Activated CD8-positive, alpha-beta memory T cell treated with anti-CD3 and anti-CD28 coated beads, Interleukin-2, amount 50 U/mL, for 1 hour (primary cell): ENCODE measurements around the gene RGS2.

Source experiments
- DNase-seq: peaks from one replicate; pipeline ENCODE4 v3.0.0-alpha.2; 2020; ENCODE audit errors: extremely low read depth

Gene RGS2, protein sequence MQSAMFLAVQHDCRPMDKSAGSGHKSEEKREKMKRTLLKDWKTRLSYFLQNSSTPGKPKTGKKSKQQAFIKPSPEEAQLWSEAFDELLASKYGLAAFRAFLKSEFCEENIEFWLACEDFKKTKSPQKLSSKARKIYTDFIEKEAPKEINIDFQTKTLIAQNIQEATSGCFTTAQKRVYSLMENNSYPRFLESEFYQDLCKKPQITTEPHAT

DNA sequence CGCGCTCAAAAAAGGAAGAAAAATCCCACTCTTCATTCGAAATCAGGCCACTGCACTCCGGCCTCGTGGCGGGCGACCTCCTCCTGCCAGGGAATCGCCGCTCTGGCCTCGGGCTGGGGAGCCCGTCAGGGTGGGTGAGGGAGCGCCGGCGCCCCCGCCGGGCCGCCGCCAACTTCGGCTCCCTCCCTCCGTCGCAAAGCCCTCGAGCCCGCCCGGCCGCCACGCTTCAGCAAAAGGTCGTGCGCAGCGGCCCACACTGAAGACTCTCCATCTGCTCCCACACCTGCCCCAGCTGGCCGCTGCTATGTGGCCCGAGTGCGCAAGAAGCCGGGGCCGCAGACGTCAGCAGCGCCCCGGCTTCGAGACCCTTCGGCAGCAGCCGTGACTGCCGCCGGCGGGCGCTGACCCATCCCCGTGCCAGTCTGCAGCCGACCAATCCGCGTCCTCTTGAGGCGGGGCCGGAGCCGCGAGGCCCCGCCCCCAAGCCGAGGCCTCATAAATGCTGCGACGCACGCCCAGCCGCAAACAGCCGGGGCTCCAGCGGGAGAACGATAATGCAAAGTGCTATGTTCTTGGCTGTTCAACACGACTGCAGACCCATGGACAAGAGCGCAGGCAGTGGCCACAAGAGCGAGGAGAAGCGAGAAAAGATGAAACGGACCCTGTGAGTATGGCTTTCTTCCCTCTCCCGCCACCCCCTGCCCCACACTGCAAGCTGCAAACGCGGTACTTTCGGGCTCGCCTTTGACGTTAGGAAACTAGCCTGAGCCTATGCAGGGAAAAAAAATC lies at the start of gene RGS2:
TSS of gene RGS2 (plus strand) at position 522 of the 789 bp plus-strand sequence. CDS start at position 555, 33 bp downstream.
- peak; percentile 72 for DNase-seq

DNA sequence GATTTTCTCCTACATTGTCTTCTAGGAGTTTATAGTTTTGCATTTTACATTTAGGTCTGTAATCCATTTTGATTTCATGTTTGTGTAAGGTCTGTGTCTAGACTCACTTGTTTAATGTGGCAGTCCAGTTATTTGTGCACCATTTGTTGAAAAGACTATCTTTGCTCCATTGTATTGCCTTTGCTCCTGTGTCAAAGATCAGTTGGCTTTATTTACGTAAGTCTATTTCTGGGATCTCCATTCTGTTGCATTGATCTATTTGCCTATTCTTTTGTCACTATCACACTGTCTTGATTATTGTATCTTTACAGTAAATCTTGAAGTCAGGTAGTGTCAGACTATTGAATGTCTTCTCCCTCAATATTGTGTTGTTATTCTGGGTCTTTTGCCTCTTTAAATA lies 49.7 kb upstream of the RGS2 start:
- DNase-seq: no peak

DNA sequence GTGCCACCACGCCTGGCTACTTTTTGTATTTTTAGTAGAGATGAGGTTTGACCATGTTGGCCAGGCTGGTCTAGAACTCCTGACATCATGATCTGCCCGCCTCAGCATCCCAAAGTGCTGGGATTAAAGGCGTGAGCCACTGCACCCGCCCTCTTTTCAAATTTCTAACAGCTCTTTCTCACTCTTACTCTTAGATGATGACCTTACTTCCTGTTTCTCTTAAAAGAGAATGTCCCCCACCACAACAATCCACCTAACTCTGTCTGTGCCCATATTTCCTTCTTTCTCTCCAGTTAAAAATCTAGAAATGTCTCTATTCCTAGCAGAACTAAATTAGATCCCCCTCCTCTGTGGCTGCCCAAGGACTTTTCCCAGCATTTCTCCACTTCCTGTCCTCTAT lies 46.6 kb upstream of the RGS2 start:
- DNase-seq: no peak

DNA sequence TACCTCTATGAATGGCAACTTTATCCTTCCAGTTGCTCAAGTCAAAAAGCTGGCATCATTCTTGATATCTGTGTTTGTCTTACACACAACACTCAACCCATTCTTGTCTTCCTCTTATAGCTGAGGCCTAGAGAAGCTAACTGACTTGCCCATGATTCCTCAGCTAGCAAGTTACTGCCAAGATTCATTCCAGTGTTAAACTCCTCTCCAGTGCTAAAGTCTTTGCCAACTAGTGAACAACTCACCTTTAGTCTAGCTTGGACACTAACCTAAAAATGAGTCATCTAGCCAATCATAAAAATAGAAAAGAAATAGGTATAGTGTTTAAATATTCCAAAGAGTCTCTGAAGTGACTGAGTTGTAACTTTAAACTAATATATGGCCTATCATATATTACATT lies 45.6 kb upstream of the RGS2 start:
- DNase-seq: no peak

DNA sequence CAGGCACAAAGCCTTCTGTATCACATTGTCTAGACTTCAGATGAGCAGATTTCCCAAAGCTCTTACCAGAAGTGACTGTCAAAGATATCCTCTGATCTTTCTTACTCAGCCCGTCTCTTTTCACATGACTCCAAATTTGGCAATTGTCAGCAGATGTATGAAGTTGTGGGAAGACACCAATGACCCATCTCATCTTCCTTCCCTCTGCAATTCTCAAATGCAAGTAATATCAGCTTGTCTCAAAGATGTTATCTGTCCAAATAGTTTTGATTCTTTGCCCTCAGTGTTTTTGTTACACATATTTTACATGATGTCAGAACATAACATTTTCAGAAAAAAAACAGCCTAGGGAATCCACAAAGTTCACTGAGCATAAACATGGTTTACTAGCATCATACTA lies 45.1 kb upstream of the RGS2 start:
- no peak for DNase-seq

DNA sequence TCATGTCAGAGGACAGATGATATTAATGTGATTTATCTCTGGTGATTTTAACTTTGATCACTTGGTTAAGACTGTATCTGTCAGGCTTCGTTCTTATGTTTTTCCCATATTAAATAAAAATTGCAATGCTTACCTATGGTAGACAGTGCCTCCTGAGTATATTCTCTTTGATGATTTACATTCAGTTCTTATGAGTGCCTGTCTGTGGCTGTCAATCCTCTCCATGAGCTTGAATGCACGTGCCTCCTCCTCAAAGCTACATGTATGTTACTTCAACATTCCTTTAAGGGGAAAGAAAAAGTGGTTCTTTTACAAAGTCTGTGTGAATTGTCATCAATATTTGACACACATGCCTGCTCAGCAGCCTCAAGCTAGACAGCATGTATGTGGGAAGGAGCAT lies 44.2 kb upstream of the RGS2 start:
- DNase-seq: no peak

DNA sequence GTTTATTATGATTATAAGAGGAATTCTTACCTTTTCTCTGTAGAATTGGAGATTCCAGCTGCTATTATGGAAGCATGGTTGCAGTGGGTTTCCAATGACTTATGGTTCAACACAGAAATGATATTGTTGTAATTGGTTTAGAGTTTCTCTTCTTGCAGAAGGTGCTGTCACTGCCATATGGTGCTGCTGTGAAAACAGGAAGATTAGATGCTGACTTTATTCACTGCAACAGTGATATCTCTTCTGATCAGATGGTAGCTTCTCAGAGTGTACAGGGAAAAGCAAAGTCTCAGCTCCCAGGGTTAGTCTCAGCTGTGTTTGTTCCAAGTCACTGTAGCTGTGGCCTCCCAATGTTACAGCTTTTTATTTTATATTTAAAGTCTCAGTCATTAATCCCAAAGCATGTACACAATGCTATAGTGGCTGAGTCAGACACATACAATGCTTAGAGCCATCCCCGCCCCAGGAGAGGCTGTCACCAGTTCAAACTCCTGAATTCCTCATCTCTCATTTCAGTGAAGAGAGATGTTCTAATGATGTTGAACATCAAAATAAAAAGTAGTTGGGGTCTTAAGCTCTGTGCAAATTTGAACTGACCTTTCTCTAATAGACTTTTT lies 42.7 kb upstream of the RGS2 start:
- DNase-seq: no peak

DNA sequence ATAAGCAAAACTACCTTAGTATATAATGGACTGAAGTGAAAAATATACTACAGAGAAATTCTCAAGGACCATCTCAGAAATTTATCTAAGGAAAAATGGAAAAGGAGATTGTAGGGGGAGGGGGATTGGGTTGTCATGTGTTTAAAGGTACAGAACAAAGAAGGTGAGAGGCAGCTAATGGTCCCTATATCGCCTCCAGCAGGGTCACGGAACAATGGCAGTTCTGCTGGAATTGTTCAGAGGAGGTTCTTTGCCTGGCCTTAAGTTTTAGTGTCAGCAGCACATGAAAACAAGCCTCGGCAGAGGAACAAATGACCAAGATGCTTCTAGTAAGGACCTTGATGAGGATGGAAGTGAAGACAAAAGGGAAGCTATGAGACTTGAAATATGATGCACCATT lies 42.0 kb upstream of the RGS2 start:
- no peak for DNase-seq

DNA sequence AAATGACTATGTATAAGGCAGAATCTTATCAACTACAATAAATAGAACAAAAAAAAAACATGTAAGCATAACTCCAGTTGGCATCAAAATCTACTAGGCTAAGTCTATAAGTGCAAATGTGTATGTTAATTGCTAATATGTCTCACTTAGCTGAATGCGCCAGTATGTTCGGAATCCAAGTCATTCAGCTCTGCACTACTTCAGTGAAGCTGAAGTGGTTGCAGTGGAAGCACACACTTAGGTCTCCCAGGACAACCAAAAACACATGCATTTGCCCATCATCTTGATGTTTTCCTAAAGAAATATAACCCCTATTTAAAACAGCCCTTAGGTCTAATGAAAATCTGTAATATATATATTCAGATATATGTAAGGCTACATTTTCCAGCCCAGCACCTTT lies 41.0 kb upstream of the RGS2 start:
- DNase-seq: no peak

DNA sequence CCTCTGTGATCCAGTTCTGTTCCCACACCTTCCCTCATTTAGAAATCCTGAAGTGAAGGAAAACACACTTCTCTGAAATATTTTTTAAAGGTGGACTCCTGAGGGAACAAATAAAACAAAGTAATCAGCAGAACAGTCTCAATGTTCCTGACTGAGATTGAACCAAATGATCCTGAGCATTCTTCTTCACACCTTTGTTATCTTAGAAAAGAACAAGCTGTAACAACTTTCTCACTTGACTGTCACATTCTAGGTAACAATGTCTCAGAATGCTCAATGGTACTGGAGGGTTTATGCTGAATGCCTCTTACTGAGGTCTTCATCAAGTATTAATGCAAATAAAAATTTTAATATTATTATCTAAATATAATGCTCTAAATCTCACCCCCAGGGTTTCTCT lies 40.4 kb upstream of the RGS2 start:
- DNase-seq: no peak

DNA sequence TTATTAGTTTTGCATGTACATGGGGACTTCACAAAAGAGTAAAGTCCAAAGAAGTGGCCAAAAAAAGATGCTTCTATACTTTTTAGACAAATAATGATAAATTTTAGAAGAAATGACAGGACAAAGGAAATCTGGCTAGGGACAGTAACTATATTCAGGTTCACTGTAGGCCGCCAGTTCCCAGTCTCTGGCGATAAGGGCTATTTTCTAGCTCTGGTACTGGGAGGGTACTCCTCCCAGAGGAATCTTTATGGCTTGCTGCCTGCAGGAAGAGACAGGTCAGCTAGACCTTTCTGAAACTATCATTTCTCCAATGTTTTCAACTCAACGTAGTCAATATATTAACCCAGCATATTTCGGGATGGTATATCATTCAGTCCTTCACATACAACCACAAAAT lies 37.5 kb upstream of the RGS2 start:
- DNase-seq: no peak

DNA sequence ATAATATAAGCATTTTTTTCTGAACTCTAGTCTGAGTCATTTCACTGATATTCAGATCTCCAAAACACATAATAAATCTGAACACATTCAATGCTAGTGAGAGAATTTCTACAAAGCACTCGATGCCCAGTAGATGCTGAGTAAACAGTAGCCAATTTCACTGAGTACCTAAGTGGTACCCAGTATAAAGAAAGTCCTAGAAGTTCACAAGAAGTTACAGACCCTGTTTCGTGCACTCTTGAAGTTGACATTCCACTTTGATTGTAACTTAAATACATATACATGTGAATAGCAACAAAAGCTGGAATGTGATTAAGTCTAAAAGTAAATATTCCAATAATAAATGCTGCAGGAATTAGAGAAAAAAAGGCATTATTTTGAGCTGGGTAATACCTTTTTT lies 33.2 kb upstream of the RGS2 start:
- no peak for DNase-seq

DNA sequence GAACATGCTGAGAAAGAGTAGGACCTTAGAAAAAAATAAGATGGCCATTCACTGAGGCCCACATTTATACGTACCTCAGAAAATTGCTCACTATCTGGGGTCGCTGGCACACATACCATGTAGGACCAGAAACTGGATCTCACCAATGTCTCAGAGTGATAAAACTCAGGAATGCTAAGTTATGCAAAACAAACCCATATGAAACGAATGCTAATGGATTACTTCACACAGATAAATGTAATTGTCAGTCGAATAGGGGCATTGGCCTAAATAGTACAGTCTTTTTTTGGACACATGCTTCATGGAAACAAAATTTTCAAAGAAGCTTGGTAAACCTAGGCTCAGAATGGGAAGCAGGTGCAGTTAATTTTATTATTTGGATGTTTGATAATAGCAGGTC lies 32.6 kb upstream of the RGS2 start:
- no peak for DNase-seq

DNA sequence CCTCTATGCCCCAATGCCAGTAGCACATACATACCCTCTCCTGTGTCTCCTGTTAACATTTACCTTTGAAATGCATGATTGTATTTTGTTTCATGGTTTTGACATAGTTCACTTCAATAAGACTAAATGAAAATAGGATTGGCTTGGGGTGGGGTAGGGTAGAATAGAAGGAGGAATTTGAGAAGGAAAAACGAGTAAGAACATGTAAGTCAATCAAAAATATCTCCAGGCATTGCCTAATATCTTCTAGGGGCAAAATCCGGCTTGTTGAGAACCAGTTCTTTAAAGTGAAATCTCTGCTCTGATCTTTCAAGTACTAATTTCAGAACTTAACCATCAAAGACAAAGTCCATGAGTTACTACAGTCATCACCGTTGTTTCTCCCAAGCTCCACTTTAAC lies 31.8 kb upstream of the RGS2 start:
- no peak for DNase-seq

DNA sequence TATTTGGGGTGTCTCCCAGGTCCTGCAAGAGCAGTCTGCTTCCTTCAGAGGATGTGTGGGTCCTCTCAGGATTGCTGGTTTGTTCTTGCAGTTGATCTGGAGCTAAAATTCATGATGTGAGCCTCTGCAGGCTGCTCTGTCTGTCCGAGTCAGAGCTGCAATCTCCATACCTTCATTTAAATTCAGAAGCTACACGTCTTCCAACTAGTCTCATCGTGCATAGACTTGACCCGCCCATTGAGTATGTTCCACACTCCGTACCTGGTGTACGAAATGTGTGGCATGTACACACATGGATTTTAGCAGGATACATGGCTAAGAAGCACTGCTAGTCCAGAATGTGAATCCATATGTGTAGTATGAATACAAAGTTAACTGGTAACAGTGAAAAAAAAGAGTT lies 25.0 kb upstream of the RGS2 start:
- DNase-seq: no peak

DNA sequence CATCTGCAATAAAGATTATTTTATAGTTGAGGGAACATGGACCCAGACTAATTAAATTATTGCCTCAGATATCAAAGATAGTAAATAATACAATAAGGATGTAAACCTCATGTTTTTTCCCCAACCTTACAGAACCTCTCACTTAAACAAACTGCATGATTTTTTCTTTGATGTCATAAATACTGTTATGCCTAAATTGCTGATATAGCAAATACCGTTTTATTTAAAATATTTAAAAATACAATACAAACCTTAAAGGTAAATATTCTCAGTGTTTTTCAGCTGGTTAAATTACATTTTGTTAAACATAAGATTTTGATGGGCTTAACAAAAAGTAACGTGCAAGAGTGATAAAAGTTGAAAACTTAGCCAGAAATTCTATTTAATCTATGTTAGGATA lies 24.4 kb upstream of the RGS2 start:
- no peak for DNase-seq

DNA sequence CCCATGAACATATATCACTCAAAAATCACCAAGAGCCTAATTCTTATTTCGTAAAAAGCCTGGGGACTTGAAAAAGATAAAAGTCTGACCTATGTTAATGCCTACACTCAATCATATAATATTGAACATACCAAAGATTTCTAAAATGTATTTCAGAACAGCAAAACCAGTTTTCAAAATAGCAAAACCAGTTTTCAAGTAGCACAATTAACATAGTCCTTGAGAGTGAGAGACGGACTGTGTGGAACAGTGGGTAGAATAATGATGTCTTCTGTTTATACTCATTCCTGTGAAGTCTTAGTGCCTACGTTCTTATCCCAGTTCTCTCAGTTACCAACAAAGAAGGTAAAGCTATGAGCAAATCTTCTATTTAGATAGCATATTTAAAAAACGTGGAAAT lies 22.3 kb upstream of the RGS2 start:
- no peak for DNase-seq

DNA sequence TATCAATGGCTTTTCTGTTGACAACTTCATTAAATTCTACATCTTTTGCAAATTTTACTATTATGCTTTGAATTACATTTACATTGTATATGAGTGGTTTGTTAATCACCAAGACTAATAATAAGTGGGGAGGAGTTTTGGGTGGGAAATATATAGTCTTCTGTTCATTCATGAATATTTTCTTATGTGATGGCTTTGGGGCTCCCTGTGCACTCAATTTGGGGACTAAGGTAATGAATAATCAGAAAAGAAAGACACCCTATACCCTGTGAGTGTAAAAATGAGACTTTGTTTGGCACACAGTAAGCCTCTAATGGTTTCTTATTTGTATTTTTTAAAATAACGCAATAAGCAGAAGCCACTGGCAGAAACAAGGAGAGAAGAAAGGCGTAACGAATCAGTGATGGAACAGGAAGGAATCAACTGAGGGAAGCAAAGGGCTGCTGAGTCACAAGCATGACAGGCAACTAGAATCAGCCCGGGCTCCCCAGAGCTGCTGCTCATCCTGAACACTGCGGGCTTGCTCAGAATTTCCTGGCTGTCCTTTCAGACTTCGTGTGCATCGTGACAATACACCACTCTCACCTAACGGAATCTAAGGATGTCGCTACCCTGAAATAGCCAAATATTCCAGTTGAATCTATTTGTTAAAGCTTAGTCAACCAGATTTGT lies 20.8 kb upstream of the RGS2 start:
- no peak for DNase-seq

DNA sequence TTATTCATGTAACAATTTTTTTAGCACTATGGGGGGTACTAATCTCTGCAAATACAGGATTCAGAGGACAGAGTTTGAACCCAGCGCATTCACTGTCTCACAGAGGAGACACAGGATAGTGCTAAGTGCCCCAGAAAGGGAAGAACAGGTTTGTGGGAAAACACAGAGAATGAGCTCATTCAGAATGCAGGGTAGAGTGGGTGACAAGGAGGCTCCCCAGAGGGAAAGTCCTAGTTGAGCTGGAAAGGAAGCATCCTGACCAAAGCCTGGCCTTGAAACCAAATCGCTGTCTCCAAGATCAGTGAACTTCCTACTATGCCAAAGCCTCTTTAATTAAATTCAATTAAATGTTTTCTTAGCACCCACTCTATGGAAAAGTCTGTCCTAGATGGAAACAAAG lies 19.0 kb upstream of the RGS2 start:
- no peak for DNase-seq

DNA sequence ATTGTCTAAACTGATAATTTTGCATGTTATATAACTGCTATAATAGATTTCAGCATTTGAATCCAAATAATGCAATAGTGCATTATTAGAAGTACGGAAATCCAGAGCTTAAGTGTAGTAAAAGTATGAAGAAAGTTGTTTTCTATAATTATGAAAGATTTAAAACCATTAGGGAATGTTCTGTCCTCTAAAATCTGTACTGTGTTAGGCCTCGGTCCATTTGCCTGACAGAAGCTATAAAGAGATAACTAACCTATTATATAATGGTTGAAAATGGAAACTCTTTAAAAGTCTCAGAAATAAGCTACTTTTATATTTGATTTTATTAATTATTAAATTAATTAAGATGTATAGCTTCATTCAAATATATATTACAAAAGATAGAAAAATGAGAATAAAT lies 16.2 kb upstream of the RGS2 start:
- no peak for DNase-seq

DNA sequence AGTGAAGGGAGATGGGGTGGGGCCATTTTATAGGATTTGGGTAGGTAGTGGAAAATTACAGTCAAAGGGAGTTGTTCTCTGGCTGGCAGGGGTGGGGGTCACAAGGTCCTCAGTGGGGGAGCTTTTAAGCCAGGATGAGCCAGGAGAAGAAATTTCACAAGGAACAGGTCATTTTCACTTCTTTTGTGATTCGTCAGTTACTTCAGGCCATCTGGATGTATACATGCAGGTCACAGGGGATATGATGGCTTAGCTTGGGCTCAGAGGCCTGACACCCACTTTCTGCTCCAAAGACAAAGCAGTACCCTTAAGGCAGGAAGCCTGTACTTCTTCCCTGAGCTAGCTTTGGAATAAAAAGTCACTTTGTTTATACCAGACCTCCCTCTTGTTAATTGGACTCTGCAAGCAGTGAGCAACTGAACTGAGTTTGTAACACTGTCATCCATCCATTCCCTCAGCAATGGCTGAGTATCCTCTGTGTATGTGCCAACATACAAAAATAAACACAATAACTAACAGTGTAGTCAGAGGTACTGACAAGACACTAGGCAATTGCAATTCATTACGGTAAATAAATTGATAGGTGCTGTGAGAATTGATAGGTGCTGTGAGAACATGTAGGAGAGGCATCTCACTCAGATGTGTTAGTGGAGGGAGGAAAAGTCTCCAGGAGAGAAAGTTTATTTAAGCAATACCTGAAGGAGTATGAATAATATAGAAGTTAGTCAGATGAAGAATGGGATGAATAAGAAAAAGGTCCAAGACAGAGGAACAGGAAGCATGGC lies 14.7 kb upstream of the RGS2 start:
- DNase-seq: no peak

DNA sequence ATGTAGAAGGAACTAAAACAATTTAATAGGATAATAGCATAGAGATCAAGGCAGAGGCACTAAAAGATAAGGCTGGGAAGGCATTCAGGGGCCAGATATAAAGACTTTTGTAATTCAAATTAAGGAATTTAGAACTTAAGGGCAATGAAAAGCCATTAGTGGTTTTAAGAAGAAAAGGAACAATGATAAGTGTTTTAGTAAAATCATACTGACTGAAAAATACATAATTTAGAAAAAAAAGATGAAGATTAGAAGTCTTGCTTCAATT lies 14.1 kb upstream of the RGS2 start:
- no peak for DNase-seq
